Dedifferentiated amniotic fluid mesenchymal stem cell (primary cell): ENCODE results near the gene CA9.
"Not testable (repeated sequence)": the region's sequence is repeated elsewhere in the genome, so short reads cannot be mapped to it uniquely, and the experiment has no call there.

Source experiments
- DNase-seq: peaks from one replicate; pipeline ENCODE4 v3.0.0-alpha.2; 2016; ENCODE audit errors: extremely low spot score

The CA9 gene

GRCh38 chr9:35673132-35674024, at the start of gene CA9:
CA9 (plus strand) TSS chr9:35673928; CDS start chr9:35673960, 32 bp downstream.
- DNase-seq, result no peak

- DNase-seq, result no peak
Observed at GRCh38 chr9:35627575-35627974, 46.2 kb upstream of the CA9 start.

GRCh38 chr9:35628389-35628991, 45.2 kb upstream of the CA9 start:
- DNase-seq, result no peak

GRCh38 chr9:35629597-35629996, 44.1 kb upstream of the CA9 start:
- no peak for DNase-seq

DNA sequence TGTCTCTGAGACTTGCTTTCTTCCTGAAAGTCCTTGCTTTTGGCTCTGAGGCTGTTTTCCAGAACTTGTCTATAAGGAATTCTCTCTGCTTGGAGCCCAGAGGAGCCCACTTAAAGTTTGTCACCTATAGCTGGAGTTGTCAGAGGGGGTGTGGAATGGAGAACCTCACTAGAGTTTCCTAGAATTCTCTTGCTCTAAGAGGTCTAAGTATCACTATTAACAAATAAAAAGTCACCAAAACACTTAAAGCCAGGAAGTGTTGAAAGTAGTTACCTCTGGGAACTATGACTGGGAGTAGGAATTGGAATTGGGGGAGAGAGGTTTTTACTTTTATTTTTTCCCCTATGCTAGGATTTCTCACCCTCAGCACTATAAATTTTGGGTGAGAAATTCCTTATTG, 38.0 kb upstream of the CA9 start:
- no peak for DNase-seq

- no peak for DNase-seq
Observed at GRCh38 chr9:35636135-35636876, 37.4 kb upstream of the CA9 start.

- DNase-seq, result not testable (repeated sequence)
Observed at GRCh38 chr9:35636877-35637246, 36.9 kb upstream of the CA9 start.

GRCh38 chr9:35637427-35637955, 36.2 kb upstream of the CA9 start:
- not testable (repeated sequence) for DNase-seq

DNA sequence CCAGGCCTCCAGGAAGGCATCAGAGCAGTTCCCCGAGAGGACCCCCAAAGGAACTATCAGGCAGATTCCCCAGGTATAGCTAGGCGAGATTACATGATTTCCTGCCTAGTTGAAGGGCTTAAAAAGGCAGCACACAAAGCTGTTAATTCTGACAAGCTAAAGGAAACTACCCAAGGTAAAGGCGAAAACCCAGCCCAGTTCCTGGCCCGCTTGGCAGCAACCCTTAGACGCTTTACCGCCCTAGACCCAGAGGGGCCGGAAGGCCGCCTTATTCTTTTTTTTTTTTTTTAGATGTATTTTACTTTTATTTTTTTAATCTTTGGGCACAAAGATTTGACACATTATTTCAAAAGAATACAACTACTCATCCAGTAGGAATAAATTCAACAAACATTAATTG, 35.0 kb upstream of the CA9 start:
- DNase-seq, result not testable (repeated sequence)

DNA sequence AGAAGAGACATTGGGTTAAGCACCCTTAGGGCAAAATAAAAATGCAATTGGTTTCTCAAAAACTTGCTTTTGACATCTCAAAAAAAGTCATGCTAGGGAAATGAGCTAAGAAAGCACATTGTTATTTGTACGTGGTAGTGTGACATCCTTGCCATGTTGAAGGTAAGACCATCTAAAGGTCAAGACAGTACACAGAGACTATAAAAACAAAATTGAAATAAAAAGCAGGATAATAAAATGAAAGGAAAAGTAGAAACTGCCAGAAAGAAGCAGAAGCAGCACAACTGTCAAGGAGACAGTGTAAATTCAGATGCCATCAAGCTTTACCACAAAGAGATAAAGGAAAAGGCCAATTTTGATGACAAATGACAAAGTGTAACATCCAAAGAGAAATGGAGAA, 34.5 kb upstream of the CA9 start:
- DNase-seq, result not testable (repeated sequence)

DNA sequence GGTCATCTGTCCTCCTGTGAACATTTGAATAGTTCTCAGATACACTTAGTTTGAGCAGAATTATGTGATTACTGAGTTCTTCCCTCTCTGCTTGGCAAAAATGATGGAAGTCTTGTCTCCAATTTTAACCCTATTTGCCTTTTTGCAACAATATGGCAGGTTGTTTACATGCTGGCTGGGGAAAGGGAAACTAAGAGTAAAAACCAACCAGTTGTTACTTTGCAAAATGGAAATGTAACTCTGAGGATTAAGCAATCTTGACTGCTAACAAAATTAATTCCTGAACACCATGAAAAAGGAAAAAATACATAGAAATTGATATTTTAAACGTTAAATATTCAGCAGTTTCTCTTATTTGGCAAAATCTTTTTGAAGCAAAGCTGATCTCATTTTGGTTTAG, 34.1 kb upstream of the CA9 start:
- no peak for DNase-seq

DNA sequence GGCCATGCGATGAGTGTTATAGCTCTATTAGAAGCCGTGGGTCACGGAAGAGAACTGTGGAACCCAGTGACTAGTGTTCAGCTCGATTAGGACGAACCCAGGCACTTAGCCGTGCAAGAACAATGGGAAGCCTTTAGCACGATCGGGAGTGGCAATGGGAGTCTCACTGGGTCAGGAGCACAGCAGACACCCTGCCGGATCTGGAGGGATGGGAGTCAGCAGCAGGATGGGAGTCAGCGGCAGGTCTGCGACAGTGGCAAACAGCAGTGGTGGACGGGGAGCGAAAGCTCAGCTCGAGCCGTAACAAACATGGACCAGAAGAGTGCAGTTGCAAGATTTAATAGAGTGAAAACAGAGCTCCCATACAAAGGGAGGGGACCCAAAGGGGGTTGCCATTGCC, 33.3 kb upstream of the CA9 start:
- not testable (repeated sequence) for DNase-seq

DNA sequence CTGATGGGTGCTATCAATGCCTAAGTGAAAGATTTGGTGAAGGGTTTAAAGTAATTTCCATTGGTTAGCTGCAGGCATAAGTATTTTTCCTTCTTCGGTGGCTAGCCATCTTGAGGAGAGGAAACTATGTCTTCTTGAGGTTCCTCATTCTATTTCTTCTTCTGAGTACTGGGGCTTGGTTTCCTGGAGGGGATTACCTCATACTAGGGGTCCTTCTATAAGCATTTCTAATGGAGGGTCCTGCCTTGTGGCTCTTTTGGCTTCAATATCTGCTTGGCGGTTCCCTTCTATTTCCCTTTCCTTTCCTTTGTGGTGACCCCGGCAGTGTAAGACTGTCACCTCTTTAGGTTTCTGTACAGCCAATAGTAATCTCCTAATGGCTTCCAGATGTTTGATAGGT, 32.2 kb upstream of the CA9 start:
- DNase-seq, result not testable (repeated sequence)

DNA sequence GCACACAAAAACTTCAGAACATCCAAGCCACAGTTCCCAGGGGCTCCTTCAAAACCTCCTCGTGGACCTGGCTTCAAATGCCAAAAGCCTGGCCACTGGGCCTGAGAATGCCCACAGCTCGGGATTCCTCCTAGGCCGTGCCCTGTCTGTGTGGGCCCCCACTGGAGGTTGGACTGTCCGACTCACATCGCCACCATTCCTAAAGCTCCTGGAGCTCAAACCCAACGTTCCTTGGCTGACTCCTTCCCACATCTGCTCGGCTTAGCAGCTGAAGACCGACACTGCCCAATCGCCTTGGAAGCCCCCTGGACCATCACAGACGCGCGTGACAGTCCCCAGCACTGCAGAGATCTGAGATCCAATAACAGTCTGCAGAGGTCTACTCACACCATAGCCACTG, 30.7 kb upstream of the CA9 start:
- DNase-seq, result no peak

DNA sequence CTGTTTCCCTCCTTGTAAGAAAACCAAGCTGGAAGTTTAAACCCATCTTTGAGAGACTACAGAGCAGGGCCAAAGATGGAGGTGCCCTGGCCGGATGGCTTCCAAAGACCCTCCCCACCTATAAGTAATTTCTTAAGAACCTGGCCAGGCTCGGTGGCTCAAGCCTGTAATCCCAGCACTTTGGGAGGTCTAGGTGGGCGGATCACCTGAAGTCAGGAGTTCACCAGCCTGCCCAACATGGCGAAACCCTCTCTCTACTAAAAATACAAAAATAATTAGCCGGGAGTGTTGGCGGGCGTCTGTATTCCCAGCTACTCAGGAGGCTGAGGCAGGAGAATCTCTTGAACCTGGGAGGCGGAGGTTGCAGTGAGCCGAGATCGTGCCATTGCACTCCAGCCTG, 28.0 kb upstream of the CA9 start:
- not testable (repeated sequence) for DNase-seq

DNA sequence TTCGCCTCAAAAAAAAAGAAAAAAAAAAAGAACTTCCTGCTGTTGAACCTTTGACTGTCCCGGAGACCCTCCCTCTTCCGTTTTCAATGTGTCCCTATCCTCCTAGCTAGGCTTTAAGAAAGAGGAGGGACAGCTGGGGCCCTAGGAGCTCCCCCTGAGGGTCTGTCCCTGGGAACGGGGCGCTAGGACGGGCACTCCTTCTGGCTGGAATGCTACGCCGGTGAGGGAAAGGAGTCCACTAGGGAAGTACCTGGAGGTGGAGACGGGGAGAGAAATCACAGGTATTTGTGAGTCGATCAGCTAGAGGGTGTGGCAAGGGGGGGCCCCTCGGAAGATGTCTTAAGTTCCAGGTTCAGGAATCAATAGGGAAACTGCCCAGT, 27.6 kb upstream of the CA9 start:
- no peak for DNase-seq

GRCh38 chr9:35646533-35647265, 27.0 kb upstream of the CA9 start:
- DNase-seq, result peak; percentile 92

GRCh38 chr9:35649431-35650340, 24.0 kb upstream of the CA9 start:
- no peak for DNase-seq

DNA sequence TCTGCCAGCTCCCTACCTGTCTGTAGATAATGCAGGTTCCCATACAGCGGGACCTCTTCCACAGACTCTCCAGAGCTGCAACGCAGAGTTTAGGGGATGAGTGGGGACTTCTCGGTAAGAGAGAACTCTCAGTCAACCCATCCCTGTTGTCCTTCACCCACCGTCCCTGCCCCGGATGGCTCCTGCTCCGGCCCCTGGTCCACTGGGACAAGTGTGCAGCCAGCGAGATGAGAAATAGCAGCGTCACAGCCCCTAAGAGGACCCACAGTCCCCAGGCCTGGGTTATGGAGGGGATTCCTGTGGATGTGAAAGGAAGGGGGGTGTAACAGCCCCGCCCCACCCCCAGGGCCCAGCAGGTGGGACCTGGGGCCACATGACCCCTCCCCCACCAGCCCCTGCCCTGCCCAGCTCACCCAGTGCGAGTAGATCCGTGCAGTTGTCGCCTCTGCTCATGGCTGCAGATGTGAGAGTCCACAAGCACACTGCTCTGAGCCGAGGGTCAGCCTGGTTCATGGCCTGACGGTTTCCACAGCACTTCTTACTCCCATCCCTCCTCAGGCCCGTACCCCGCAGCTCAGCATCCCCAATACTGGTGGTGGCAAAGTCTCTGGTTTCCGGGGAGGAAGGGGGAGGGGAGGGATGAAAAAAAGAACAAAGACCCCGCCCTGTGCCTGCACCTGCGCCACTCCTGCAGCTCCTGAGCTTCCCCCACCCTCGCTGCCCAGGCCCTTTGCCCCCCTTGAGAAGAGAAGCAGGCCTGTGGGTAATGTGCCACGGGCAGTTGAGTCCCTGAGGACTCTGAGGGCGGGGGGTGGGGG, 23.2 kb upstream of the CA9 start, which contains the start of gene SIT1:
Gene SIT1, minus strand, starts transcription at position 591 of the 818 bp plus-strand sequence. Its CDS starts 78 bp downstream, at position 513.
- DNase-seq, result no peak
